Astrocyte (in vitro differentiated cells and primary cell): ENCODE results near the gene ITPR2. TPM values are rescaled to one million over a fixed set of nuclear protein-coding genes. Genes with fewer than 3 reads are reported as not detected.

Source experiments
- DNase-seq: peaks from one replicate; pipeline ENCODE4 v3.0.0-alpha.2; 2010; ENCODE audit warnings: low read depth
- FAIRE-seq: peaks from 2 replicates; lab custom pipeline; 2011; peaks lifted over from hg19 to GRCh38; lab: Jason Lieb, UNC
- H2AFZ ChIP-seq: 2 replicates; pipeline ENCODE4 v1.6.0; 2012; ENCODE audit warnings: low read depth, low read length, inconsistent platforms
- H3K27ac ChIP-seq: 2 replicates; pipeline ENCODE4 v1.5.1; 2011; ENCODE audit warnings: low read depth, low read length, inconsistent platforms
- H3K27me3 ChIP-seq: 2 replicates; pipeline ENCODE4 v1.6.0; 2011; ENCODE audit warnings: low read length, inconsistent platforms; ENCODE audit not compliant: insufficient read depth
- H3K36me3 ChIP-seq: 2 replicates; pipeline ENCODE4 v1.5.1; 2011; ENCODE audit warnings: low read length, inconsistent platforms; ENCODE audit not compliant: insufficient read depth
- H3K4me1 ChIP-seq: 2 replicates; pipeline ENCODE4 v1.5.1; 2011; ENCODE audit warnings: low read length, inconsistent platforms; ENCODE audit not compliant: insufficient read depth
- H3K4me2 ChIP-seq: 2 replicates; pipeline ENCODE4 v1.6.0; 2012; ENCODE audit warnings: low read length, inconsistent platforms
- H3K4me3 ChIP-seq: 2 replicates; pipeline ENCODE4 v1.5.1; 2011; ENCODE audit warnings: low read depth, mild to moderate bottlenecking, low read length, inconsistent platforms; ENCODE audit not compliant: insufficient read depth
- H3K79me2 ChIP-seq: 2 replicates; pipeline ENCODE4 v1.6.0; 2012; ENCODE audit warnings: mild to moderate bottlenecking, low read length, inconsistent platforms; ENCODE audit not compliant: insufficient read depth
- H3K9ac ChIP-seq: 2 replicates; pipeline ENCODE4 v1.6.0; 2012; ENCODE audit warnings: mild to moderate bottlenecking, low read length, inconsistent platforms
- H3K9me3 ChIP-seq: 2 replicates; pipeline ENCODE4 v1.5.1; 2012; ENCODE audit warnings: low read depth, mild to moderate bottlenecking, low read length, inconsistent platforms; ENCODE audit not compliant: insufficient read depth
- H4K20me1 ChIP-seq: 2 replicates; pipeline ENCODE4 v1.6.0; 2012; ENCODE audit warnings: low read length, inconsistent platforms; ENCODE audit not compliant: insufficient read depth
- H3K27ac Mint-ChIP-seq: one replicate; pipeline ENCODE4 v1.8.0; 2021; ENCODE audit warnings: mild to moderate bottlenecking, mixed read lengths; ENCODE audit not compliant: unreplicated experiment
- H3K27me3 Mint-ChIP-seq: one replicate; pipeline ENCODE4 v1.8.0; 2021; ENCODE audit warnings: low read depth, mixed read lengths; ENCODE audit not compliant: unreplicated experiment
- H3K36me3 Mint-ChIP-seq: one replicate; pipeline ENCODE4 v1.8.0; 2021; ENCODE audit warnings: low read depth, mixed read lengths; ENCODE audit not compliant: unreplicated experiment
- H3K4me1 Mint-ChIP-seq: one replicate; pipeline ENCODE4 v1.8.0; 2021; ENCODE audit warnings: low read depth, mixed read lengths; ENCODE audit not compliant: unreplicated experiment
- H3K4me3 Mint-ChIP-seq: one replicate; pipeline ENCODE4 v1.8.0; 2021; ENCODE audit warnings: mild to moderate bottlenecking, moderate library complexity, mixed read lengths; ENCODE audit not compliant: unreplicated experiment
- H3K9me3 Mint-ChIP-seq: one replicate; pipeline ENCODE4 v1.8.0; 2021; ENCODE audit warnings: mild to moderate bottlenecking, mixed read lengths; ENCODE audit not compliant: unreplicated experiment
- CTCF ChIP-seq: IDR thresholded peaks from 2 replicates; pipeline ENCODE4 v1.5.1; 2011; ENCODE audit warnings: low read depth, mild to moderate bottlenecking, inconsistent platforms, low read length, moderate library complexity; ENCODE audit not compliant: insufficient read depth
- EZH2 ChIP-seq: IDR thresholded peaks from 2 replicates; pipeline ENCODE4 v1.6.1; 2012; ENCODE audit warnings: mild to moderate bottlenecking, low read length, inconsistent platforms; ENCODE audit not compliant: insufficient read depth
- total RNA-seq: library from RNA; stranded (reverse); gene quantifications from 2 replicates; pipeline ENCODE4 v1.2.1, GENCODE V29; 2021

ITPR2 gene
- total RNA-seq, 1 donor from 2014 or later = 24.4 TPM

GRCh38 chr12:26410689-26411088 is 422.3 kb downstream of the ITPR2 start:
- Histone ChIP-seq H3K4me3 (no peak overlapping the region), H3K27ac (no peak overlapping the region), H3K4me2 (no peak overlapping the region), H4K20me1 (no peaks in the 10 kb centered on the region), H2AFZ (no peak overlapping the region), H3K4me1 (no peaks in the 10 kb centered on the region), H3K9me3 (no peaks in the 10 kb centered on the region), H3K79me2 (no peaks in the 10 kb centered on the region), H3K36me3 (peaks cover 3% of the 10 kb centered on the region), H3K27me3 (no peaks in the 10 kb centered on the region), H3K9ac (no peak overlapping the region)
- H3K4me1 Mint-ChIP-seq = no peaks in the 10 kb centered on the region
- H3K36me3 Mint-ChIP-seq = no peaks in the 10 kb centered on the region
- no peaks in the 10 kb centered on the region for H3K27me3 Mint-ChIP-seq
- H3K9me3 Mint-ChIP-seq = no peaks in the 10 kb centered on the region
- TF ChIP-seq EZH2 (no peak), CTCF (no peak)
- no peak for DNase-seq
- H3K4me3 Mint-ChIP-seq = no peak overlapping the region
- H3K27ac Mint-ChIP-seq = no peak overlapping the region
- FAIRE-seq = no peak

DNA sequence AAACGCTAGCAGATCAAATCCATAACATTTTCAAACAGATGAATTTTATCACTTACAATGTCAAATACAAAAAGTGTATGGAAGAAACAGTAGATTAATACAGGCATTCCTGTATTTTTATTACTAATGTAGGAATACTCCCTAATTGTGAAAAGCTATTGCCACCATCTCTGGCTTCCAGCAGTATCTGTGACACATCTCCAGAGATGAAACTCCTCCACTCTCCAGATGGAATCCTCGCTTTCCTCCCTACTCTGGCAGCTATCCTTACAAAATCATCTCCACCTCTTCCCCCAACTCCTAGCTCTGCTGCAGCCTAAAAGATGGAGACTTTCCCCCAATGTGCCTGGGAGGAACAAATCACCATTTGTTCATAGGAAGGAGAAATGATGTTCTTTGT is 426.2 kb downstream of the ITPR2 start:
- Histone ChIP-seq H3K9me3 (no peaks in the 10 kb centered on the region), H3K9ac (no peak overlapping the region), H3K4me2 (no peak overlapping the region), H3K27me3 (no peaks in the 10 kb centered on the region), H4K20me1 (no peaks in the 10 kb centered on the region), H2AFZ (no peak overlapping the region), H3K36me3 (peaks cover 3% of the 10 kb centered on the region), H3K27ac (no peak overlapping the region), H3K4me1 (no peaks in the 10 kb centered on the region), H3K79me2 (no peaks in the 10 kb centered on the region), H3K4me3 (no peak overlapping the region)
- Mint-ChIP-seq H3K36me3 (no peaks in the 10 kb centered on the region), H3K4me3 (no peak overlapping the region), H3K9me3 (no peaks in the 10 kb centered on the region), H3K27me3 (no peaks in the 10 kb centered on the region), H3K4me1 (no peaks in the 10 kb centered on the region), H3K27ac (no peak overlapping the region)
- TF ChIP-seq CTCF (no peak), EZH2 (no peak)
- DNase-seq (no peak), FAIRE-seq (no peak)

- no peak overlapping the region for H3K4me3 ChIP-seq
- H2AFZ ChIP-seq = no peak overlapping the region
- H3K79me2 ChIP-seq = no peaks in the 10 kb centered on the region
- H3K4me2 ChIP-seq = no peak overlapping the region
- no peaks in the 10 kb centered on the region for H3K9me3 Mint-ChIP-seq
- H3K27ac Mint-ChIP-seq = no peak overlapping the region
- no peaks in the 10 kb centered on the region for H4K20me1 ChIP-seq
- no peak overlapping the region for H3K9ac ChIP-seq
- FAIRE-seq = no peak
- TF ChIP-seq EZH2 = no peak
- no peak for TF ChIP-seq CTCF
- no peaks in the 10 kb centered on the region for H3K4me1 Mint-ChIP-seq
- no peaks in the 10 kb centered on the region for H3K27me3 ChIP-seq
- DNase-seq = no peak
- no peaks in the 10 kb centered on the region for H3K27me3 Mint-ChIP-seq
- H3K36me3 ChIP-seq = peaks cover 3% of the 10 kb centered on the region
- no peaks in the 10 kb centered on the region for H3K36me3 Mint-ChIP-seq
- H3K4me3 Mint-ChIP-seq = no peak overlapping the region
- H3K4me1 ChIP-seq = no peaks in the 10 kb centered on the region
- H3K9me3 ChIP-seq = no peaks in the 10 kb centered on the region
- H3K27ac ChIP-seq = no peak overlapping the region
Observed at GRCh38 chr12:26406391-26406790, 426.6 kb downstream of the ITPR2 start.
